Effector memory CD8-positive, alpha-beta T cell (primary cell): ENCODE measurements around the gene RPL29.
A peak's percentile ranks its signal among the peaks of the same experiment; 100 is the strongest.
"Not testable (repeated sequence)": the region's sequence is repeated elsewhere in the genome, so short reads cannot be mapped to it uniquely, and the experiment has no call there.

Source experiments
- ATAC-seq: fragments of 150-1000 bp; cut with Tn5 transposase; replicated peaks from 2 replicates; pipeline ENCODE4 v1.10.0; 2021; ENCODE audit warnings: mild to moderate bottlenecking, moderate library complexity
- DNase-seq, 3 experiments: peaks; one replicate each; pipeline ENCODE4 v3.0.0; 2021
- H3K27ac Mint-ChIP-seq, 2 donors: one replicate each; pipeline ENCODE4 v1.8.0; 2022; ENCODE audit warnings: mild to moderate bottlenecking in 2 of 2, mixed read lengths in 2 of 2, moderate library complexity in 2 of 2
- H3K27me3 Mint-ChIP-seq, 2 donors: one replicate each; pipeline ENCODE4 v1.8.0; 2022; ENCODE audit warnings: mixed read lengths in 2 of 2
- H3K36me3 Mint-ChIP-seq: one replicate; pipeline ENCODE4 v1.8.0; 2022; ENCODE audit warnings: mild to moderate bottlenecking, moderate library complexity, mixed read lengths; ENCODE audit not compliant: insufficient read depth
- H3K4me1 Mint-ChIP-seq, 2 donors: one replicate each; pipeline ENCODE4 v1.8.0; 2022; ENCODE audit warnings: low read depth in 2 of 2, mixed read lengths in 2 of 2
- H3K4me3 Mint-ChIP-seq, 2 donors: one replicate each; pipeline ENCODE4 v1.8.0; 2022; ENCODE audit warnings: mild to moderate bottlenecking in 2 of 2, mixed read lengths in 2 of 2, moderate library complexity in 2 of 2
- H3K9me3 Mint-ChIP-seq, 2 donors: one replicate each; pipeline ENCODE4 v1.8.0; 2022; ENCODE audit warnings: mixed read lengths in 2 of 2

The RPL29 gene

DNA sequence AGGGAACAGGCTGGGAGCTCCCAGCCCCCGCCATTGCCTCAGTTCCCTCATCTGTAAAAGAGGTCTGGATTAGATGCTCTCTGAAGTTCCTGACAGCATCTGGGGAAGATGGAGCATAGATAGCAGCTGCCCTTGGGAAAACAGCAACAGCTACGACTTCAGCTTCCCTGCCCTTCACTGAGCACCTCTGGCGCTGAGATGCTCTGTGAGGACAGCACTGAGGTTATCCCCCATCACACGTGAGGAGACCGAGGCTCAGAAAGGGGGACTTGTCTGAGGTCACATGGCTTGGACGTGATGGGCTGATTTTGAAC is 11.1 kb upstream of the RPL29 start:
- H3K4me1 Mint-ChIP-seq = peaks cover 3% of the 10 kb centered on the region in 2 donors

DNA sequence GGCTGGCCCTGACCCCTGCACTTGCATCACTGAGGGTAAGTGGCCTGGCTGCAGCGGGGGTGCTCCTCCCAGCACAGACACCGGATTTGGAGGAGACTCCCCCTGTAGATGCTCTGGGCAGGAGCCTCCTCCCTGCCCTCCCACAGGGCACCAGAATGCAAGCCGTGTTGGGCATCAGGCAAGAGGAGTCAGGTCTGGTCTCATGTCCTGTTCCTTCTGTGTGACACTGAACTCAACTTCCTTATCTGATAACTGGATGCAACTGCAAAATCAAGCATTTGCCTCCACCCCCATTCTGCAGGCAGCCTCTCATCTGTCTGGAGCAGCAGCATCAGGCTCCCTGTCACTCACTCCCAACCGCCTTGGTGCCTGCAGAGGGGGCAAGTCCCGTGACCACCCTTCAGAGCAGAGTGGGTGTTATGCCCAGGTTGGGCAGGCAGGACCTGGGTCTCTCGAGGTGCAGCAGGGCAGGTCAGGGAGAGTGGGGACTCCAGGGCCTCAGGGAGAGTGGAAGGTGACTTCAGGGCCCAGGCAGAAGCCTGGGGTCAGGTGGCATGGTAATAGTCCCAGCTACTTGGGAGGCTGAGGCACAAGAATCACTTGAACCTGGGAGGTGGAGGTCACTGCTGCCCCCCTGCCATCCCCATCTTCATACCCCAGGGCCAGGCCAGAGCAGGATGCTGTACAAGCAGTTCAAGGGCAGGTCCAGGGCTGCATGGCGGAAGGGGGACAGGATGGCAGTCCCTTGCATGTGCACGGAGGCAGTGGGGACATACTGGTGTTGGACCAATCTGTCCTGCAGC is 10.5 kb upstream of the RPL29 start:
- DNase-seq (no peak), ATAC-seq (no peak)
- no peaks in the 10 kb centered on the region for H3K9me3 Mint-ChIP-seq
- no peak overlapping the region for H3K4me3 Mint-ChIP-seq
- peaks cover 7% of the 10 kb centered on the region in 2 donors for H3K4me1 Mint-ChIP-seq
- H3K27ac Mint-ChIP-seq = peak overlapping the region in 1 of 2 donors; percentile 78
- no peaks in the 10 kb centered on the region for H3K36me3 Mint-ChIP-seq
- no peaks in the 10 kb centered on the region for H3K27me3 Mint-ChIP-seq

More for the DNA sequence above, 11.1 kb upstream of the RPL29 start:
- DNase-seq (no peak), ATAC-seq (no peak)
- H3K36me3 Mint-ChIP-seq = no peaks in the 10 kb centered on the region
- no peak overlapping the region for H3K4me3 Mint-ChIP-seq
- H3K27me3 Mint-ChIP-seq = no peaks in the 10 kb centered on the region
- no peaks in the 10 kb centered on the region for H3K9me3 Mint-ChIP-seq
- H3K27ac Mint-ChIP-seq = no peak overlapping the region

GRCh38 chr3:52005571-52005986 is 9.9 kb upstream of the RPL29 start:
- H3K4me3 Mint-ChIP-seq = no peak overlapping the region
- peaks cover 7% of the 10 kb centered on the region in 2 donors for H3K4me1 Mint-ChIP-seq
- no peak for DNase-seq
- ATAC-seq = no peak
- H3K27me3 Mint-ChIP-seq = no peaks in the 10 kb centered on the region
- no peaks in the 10 kb centered on the region for H3K36me3 Mint-ChIP-seq
- H3K9me3 Mint-ChIP-seq = no peaks in the 10 kb centered on the region
- peak overlapping the region in 1 of 2 donors; percentile 78 for H3K27ac Mint-ChIP-seq

- no peaks in the 10 kb centered on the region for H3K9me3 Mint-ChIP-seq
- no peaks in the 10 kb centered on the region for H3K27me3 Mint-ChIP-seq
- H3K36me3 Mint-ChIP-seq = no peaks in the 10 kb centered on the region
- DNase-seq (no peak), ATAC-seq (no peak)
- H3K4me1 Mint-ChIP-seq = peaks cover 7% of the 10 kb centered on the region in 2 donors
- H3K4me3 Mint-ChIP-seq = no peak overlapping the region
- H3K27ac Mint-ChIP-seq = no peak overlapping the region
These were observed 9.3 kb upstream of the RPL29 start for GRCh38 chr3:52004906-52005395.

GRCh38 chr3:52004163-52004787 is 8.6 kb upstream of the RPL29 start:
- Mint-ChIP-seq H3K9me3 (no peaks in the 10 kb centered on the region), H3K27me3 (no peaks in the 10 kb centered on the region), H3K36me3 (no peaks in the 10 kb centered on the region), H3K4me1 (peaks cover 7% of the 10 kb centered on the region in 2 donors), H3K4me3 (no peak overlapping the region), H3K27ac (no peak overlapping the region)
- ATAC-seq = no peak
- DNase-seq = no peak

- Mint-ChIP-seq H3K9me3 (no peaks in the 10 kb centered on the region), H3K27me3 (peaks cover 0 to 3% of the 10 kb centered on the region in 2 donors), H3K36me3 (no peaks in the 10 kb centered on the region), H3K4me3 (no peak overlapping the region), H3K27ac (peak overlapping the region; percentile 35 to 51), H3K4me1 (peaks cover 7% of the 10 kb centered on the region in 2 donors)
- ATAC-seq (no peak), DNase-seq (no peak)
These were observed 7.1 kb upstream of the RPL29 start for GRCh38 chr3:52002748-52003147.

- peak; percentile 87 to 90 (median 89) for DNase-seq
- Mint-ChIP-seq H3K4me3 (peak overlapping the region in 1 of 2 donors; percentile 55), H3K27ac (no peak overlapping the region), H3K27me3 (peaks cover 0 to 4% of the 10 kb centered on the region in 2 donors), H3K36me3 (no peaks in the 10 kb centered on the region), H3K9me3 (no peaks in the 10 kb centered on the region), H3K4me1 (peaks cover 7% of the 10 kb centered on the region in 2 donors)
- ATAC-seq = peak; percentile 99
These were observed 5.8 kb upstream of the RPL29 start for GRCh38 chr3:52001443-52001974.

GRCh38 chr3:51999846-52000245 is 4.2 kb upstream of the RPL29 start:
- no peak for DNase-seq
- peaks cover 0 to 4% of the 10 kb centered on the region in 2 donors for H3K27me3 Mint-ChIP-seq
- no peak for ATAC-seq
- H3K36me3 Mint-ChIP-seq = peaks cover 5% of the 10 kb centered on the region
- H3K9me3 Mint-ChIP-seq = no peaks in the 10 kb centered on the region
- H3K4me1 Mint-ChIP-seq = peaks cover 16 to 18% of the 10 kb centered on the region in 2 donors
- H3K27ac Mint-ChIP-seq = no peak overlapping the region
- no peak overlapping the region for H3K4me3 Mint-ChIP-seq

DNA sequence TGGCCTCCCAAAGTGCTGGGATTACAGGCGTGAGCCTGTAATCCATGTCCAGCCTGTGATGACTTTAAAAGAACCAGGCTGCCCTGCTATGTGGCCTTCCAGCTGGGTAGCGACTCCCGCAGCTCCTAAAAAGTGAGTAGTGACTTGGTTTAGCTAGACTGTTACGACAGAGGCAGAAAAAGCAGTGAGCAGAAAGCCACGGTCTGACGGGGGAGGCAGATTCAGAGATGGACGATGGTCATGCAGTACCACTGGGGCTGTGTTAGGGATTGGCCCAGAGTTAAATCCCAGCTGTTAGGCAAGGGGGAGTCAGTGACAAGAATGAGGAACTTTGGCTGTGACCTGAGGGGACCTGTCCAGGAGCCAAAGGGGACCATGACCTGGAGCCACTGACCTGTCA is 3.1 kb upstream of the RPL29 start:
- no peak for DNase-seq

DNA sequence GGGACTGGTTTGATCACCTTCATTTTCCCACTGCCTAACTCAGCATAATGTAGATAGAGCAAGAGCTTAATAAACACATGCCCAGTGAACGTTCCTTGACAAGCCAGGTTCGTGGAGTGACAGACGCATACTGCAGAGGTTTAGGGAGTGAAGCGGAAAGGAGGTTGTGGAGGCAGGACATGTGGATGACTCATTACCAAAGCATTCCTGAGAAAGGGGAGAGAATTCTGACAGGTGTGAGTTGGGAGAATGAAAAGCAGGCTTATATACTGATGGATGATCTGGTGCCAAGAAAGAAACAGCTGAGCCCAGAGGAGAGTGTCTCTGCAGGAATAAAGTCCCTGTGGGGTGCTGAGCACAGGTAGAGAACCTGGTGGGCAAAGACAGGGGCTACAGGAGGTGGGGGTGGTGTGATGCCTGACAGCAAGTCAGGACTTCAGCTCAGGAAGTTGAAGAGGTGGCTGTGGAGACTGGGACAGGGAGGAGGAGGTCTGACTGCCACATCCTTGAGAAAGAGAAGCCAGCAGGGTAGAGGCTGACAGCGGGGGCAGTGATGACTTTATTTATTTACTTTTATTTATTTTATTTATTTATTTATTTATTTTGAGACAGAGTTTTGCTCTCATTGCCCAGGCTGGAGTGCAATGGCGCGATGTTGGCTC is 2.4 kb upstream of the RPL29 start:
- peaks cover 21% of the 10 kb centered on the region for H3K36me3 Mint-ChIP-seq
- peaks cover 0 to 4% of the 10 kb centered on the region in 2 donors for H3K27me3 Mint-ChIP-seq
- ATAC-seq = no peak
- no peak overlapping the region for H3K27ac Mint-ChIP-seq
- DNase-seq = no peak
- H3K9me3 Mint-ChIP-seq = no peaks in the 10 kb centered on the region
- H3K4me3 Mint-ChIP-seq = no peak overlapping the region
- peaks cover 27 to 28% of the 10 kb centered on the region in 2 donors for H3K4me1 Mint-ChIP-seq

More for the DNA sequence above, 3.1 kb upstream of the RPL29 start:
- peaks cover 0 to 4% of the 10 kb centered on the region in 2 donors for H3K27me3 Mint-ChIP-seq
- H3K27ac Mint-ChIP-seq = no peak overlapping the region
- H3K9me3 Mint-ChIP-seq = no peaks in the 10 kb centered on the region
- H3K4me1 Mint-ChIP-seq = peaks cover 23 to 26% of the 10 kb centered on the region in 2 donors
- no peak overlapping the region for H3K4me3 Mint-ChIP-seq
- peaks cover 16% of the 10 kb centered on the region for H3K36me3 Mint-ChIP-seq
- no peak for ATAC-seq

- no peak overlapping the region for H3K4me3 Mint-ChIP-seq
- H3K27ac Mint-ChIP-seq = no peak overlapping the region
- peaks cover 0 to 4% of the 10 kb centered on the region in 2 donors for H3K27me3 Mint-ChIP-seq
- peaks cover 32 to 34% of the 10 kb centered on the region in 2 donors for H3K4me1 Mint-ChIP-seq
- DNase-seq (no peak), ATAC-seq (no peak)
- H3K9me3 Mint-ChIP-seq = no peaks in the 10 kb centered on the region
- peaks cover 30% of the 10 kb centered on the region for H3K36me3 Mint-ChIP-seq
These were observed 1.5 kb upstream of the RPL29 start for GRCh38 chr3:51997172-51997571.

- DNase-seq = no peak
- H3K4me3 Mint-ChIP-seq = peak overlapping the region; percentile 98 to 99
- H3K27me3 Mint-ChIP-seq = peaks cover 0 to 4% of the 10 kb centered on the region in 2 donors
- H3K36me3 Mint-ChIP-seq = peaks cover 38% of the 10 kb centered on the region
- no peaks in the 10 kb centered on the region for H3K9me3 Mint-ChIP-seq
- H3K27ac Mint-ChIP-seq = peak overlapping the region; percentile 100
- H3K4me1 Mint-ChIP-seq = peaks cover 25 to 27% of the 10 kb centered on the region in 2 donors
- no peak for ATAC-seq
These were observed 1.2 kb downstream of the RPL29 start for GRCh38 chr3:51994530-51994929.

DNA sequence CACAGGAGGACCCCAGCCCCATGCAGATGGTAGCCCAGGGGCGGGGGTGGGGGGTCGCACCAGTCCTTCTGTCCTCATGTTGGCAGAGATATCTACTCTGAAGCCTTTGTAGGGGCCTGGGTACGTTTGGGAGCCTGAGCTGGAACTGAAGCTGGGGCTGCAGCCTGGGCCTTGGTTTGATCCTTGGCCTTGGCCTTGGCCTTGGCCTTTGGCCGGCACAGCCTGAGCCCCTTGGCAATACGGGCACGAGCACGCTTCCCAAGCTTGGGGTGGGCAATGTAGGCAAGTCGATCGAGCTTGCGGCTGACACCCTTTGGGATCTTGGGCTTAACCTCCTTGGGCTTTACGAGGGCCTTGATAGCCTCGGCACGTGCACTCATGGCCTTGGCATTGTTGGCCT is 2.0 kb downstream of the RPL29 start:
- H3K9me3 Mint-ChIP-seq, H3K27ac Mint-ChIP-seq, DNase-seq, ATAC-seq, H3K27me3 Mint-ChIP-seq: not testable (repeated sequence)
- Mint-ChIP-seq H3K4me3 (peak overlapping the region in 1 of 2 donors; percentile 99), H3K4me1 (peaks cover 30 to 32% of the 10 kb centered on the region in 2 donors), H3K36me3 (peaks cover 38% of the 10 kb centered on the region)
